OCI-LY3 (cell line): ENCODE data around the gene ANKK1.

ENCODE experiments used
- H2AFZ ChIP-seq: fragments of 200-600, 300-600 bp; shearing (Covaris generic); 2 replicates; pipeline ENCODE4 v1.6.0; 2014; ENCODE audit warnings: antibody characterized with exemption, low read depth, low read length
- H3K27ac ChIP-seq: fragments of 200-600, 300-600 bp; sonication (generic); 2 replicates; pipeline ENCODE4 v1.5.1; 2014; ENCODE audit warnings: mild to moderate bottlenecking, low read length, moderate library complexity, mixed read lengths
- H3K27me3 ChIP-seq: fragments of 200-600, 300-600 bp; sonication (generic); 2 replicates; pipeline ENCODE4 v1.6.1; 2014; ENCODE audit warnings: low read depth, low read length, mixed read lengths
- H3K36me3 ChIP-seq: fragments of 200-600, 300-600 bp; sonication (generic); replicated peaks from 2 replicates; pipeline ENCODE3; 2014; ENCODE audit warnings: low read depth, low read length, mixed read lengths
- H3K4me1 ChIP-seq: fragments of 300-600, 200-600 bp; sonication (generic); 2 replicates; pipeline ENCODE4 v1.6.1; 2014; ENCODE audit warnings: low read length, mixed read lengths
- H3K4me2 ChIP-seq: fragments of 200-600, 300-600 bp; sonication (generic); 2 replicates; pipeline ENCODE4 v1.6.1; 2014; ENCODE audit warnings: low read length, mixed read lengths
- H3K4me3 ChIP-seq: fragments of 300-600, 200-600 bp; sonication (generic); 2 replicates; pipeline ENCODE4 v1.5.1; 2014; ENCODE audit warnings: antibody characterized with exemption, mild to moderate bottlenecking, low read length, moderate library complexity
- H3K79me2 ChIP-seq: fragments of 300-600, 200-600 bp; shearing (Covaris generic); 2 replicates; pipeline ENCODE4 v1.6.1; 2014; ENCODE audit warnings: mild to moderate bottlenecking, low read length, mixed read lengths
- H3K9ac ChIP-seq: fragments of 300-600, 200-600 bp; shearing (Covaris generic); 2 replicates; pipeline ENCODE4 v1.6.0; 2014; ENCODE audit warnings: mild to moderate bottlenecking, low read length, moderate library complexity
- H3K9me3 ChIP-seq: fragments of 200-600, 300-600 bp; shearing (Covaris generic); 2 replicates; pipeline ENCODE4 v1.6.1; 2014; ENCODE audit warnings: low read length, mixed read lengths; ENCODE audit not compliant: insufficient read depth
- H4K20me1 ChIP-seq: fragments of 200-600, 300-600 bp; sonication (generic); 2 replicates; pipeline ENCODE4 v1.6.1; 2016; ENCODE audit warnings: low read length, mixed read lengths; ENCODE audit not compliant: insufficient read depth
- EZH2phosphoT487 ChIP-seq: fragments of 200-600 bp; shearing (Covaris generic); IDR thresholded peaks from 2 replicates; pipeline ENCODE4 v1.6.1; 2018; ENCODE audit warnings: antibody characterized with exemption, mixed run types, low read depth
- TF ChIP-seq, protein P1 (sequence below): fragments of 200-600, 300-600 bp; sonication (generic); IDR thresholded peaks from 2 replicates; pipeline ENCODE4 v1.5.1; 2014; ENCODE audit warnings: antibody characterized with exemption, low read length, low read depth

ANKK1 gene

DNA sequence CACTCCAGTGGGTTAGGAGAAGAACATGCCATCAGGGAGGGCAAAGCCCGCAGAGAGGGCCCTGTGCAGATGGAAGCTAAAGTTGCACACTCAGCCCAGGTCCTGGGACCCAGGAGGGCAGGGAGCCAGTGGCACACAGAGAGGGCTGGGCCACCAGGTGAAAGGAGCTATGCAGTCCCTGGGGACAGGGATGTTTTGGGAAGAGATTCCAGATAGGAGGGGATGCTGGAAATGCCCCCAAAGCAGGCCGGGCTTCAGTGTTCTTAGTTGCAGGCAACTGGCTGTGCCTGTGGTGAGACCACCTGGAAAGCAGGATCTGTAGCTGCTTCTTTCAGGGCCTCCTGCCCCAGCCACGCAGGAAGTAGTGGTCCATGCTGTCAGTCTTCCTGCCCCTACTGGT, 19.6 kb downstream of the ANKK1 start:
- no peak overlapping the region for H3K4me3 ChIP-seq

DNA sequence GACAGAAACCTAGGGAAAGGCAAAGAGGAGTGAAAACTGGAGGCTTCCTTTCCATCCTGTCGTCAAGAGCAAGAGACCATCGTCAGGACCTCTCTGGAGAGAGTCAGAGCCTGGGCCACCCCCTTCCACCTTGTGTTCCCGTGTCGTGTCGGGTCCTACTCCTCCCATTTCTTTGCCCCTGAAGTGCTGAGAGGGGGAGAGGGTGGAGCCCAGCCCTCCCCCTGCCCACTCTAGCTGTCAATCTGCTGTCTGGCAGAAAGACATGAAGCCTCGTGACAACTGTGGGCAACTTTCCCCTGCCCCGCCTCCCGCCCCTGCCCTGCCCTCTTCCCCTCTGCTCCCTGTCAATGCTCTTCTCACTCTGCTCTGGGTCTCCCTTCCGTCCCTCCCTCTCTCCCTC, 20.6 kb downstream of the ANKK1 start:
- Histone ChIP-seq H3K27ac (no peak overlapping the region), H3K79me2 (no peaks in the 10 kb centered on the region), H3K36me3 (no peaks in the 10 kb centered on the region), H3K4me3 (no peak overlapping the region), H3K9ac (no peak overlapping the region), H3K4me2 (no peak overlapping the region), H3K4me1 (no peaks in the 10 kb centered on the region), H3K27me3 (0 out of 2 replicates have a peak, but pooled peaks cover 8% of the 10 kb centered on the region), H4K20me1 (no peaks in the 10 kb centered on the region), H3K9me3 (no peaks in the 10 kb centered on the region), H2AFZ (no peak overlapping the region)
- TF ChIP-seq, protein P1, sequence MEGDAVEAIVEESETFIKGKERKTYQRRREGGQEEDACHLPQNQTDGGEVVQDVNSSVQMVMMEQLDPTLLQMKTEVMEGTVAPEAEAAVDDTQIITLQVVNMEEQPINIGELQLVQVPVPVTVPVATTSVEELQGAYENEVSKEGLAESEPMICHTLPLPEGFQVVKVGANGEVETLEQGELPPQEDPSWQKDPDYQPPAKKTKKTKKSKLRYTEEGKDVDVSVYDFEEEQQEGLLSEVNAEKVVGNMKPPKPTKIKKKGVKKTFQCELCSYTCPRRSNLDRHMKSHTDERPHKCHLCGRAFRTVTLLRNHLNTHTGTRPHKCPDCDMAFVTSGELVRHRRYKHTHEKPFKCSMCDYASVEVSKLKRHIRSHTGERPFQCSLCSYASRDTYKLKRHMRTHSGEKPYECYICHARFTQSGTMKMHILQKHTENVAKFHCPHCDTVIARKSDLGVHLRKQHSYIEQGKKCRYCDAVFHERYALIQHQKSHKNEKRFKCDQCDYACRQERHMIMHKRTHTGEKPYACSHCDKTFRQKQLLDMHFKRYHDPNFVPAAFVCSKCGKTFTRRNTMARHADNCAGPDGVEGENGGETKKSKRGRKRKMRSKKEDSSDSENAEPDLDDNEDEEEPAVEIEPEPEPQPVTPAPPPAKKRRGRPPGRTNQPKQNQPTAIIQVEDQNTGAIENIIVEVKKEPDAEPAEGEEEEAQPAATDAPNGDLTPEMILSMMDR: no peak
- no peak for TF ChIP-seq EZH2phosphoT487

More for the DNA sequence above, 19.6 kb downstream of the ANKK1 start:
- Histone ChIP-seq H3K36me3 (no peaks in the 10 kb centered on the region), H3K4me2 (no peak overlapping the region), H3K79me2 (no peaks in the 10 kb centered on the region), H3K4me1 (no peaks in the 10 kb centered on the region), H3K27ac (no peak overlapping the region), H3K9me3 (no peaks in the 10 kb centered on the region), H4K20me1 (no peaks in the 10 kb centered on the region), H3K9ac (no peak overlapping the region), H3K27me3 (0 out of 2 replicates have a peak, but pooled peaks cover 13% of the 10 kb centered on the region), H2AFZ (no peak overlapping the region)
- TF ChIP-seq, protein P1: no peak
- no peak for TF ChIP-seq EZH2phosphoT487

DNA sequence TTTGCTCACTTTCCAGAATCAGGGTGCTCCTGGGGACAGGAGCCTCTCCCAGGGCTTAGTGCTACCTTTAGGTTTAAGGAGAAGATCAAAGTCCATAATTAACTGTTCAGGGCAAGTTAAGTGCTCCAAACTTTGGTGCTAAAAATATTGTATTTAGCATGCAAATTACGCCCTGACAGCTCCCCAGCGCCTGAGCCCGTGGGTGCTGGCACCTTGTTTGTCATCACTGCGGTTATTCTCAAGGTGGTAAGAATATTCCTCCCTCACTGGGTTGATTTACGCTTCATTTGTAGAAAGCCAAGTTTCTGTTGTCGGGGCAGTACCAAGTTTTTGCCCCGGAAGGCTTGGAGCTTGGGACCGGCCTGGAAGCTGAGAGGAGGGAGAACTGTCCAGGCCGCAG, 21.3 kb downstream of the ANKK1 start:
- Histone ChIP-seq H4K20me1 (no peaks in the 10 kb centered on the region), H3K4me3 (no peak overlapping the region), H3K27ac (no peak overlapping the region), H3K9me3 (no peaks in the 10 kb centered on the region), H3K27me3 (0 out of 2 replicates have a peak, but pooled peaks cover 8% of the 10 kb centered on the region), H3K4me1 (no peaks in the 10 kb centered on the region), H3K9ac (no peak overlapping the region), H3K4me2 (no peak overlapping the region), H2AFZ (no peak overlapping the region), H3K36me3 (no peaks in the 10 kb centered on the region), H3K79me2 (no peaks in the 10 kb centered on the region)
- no peak for TF ChIP-seq EZH2phosphoT487
- TF ChIP-seq, protein P1: no peak

DNA sequence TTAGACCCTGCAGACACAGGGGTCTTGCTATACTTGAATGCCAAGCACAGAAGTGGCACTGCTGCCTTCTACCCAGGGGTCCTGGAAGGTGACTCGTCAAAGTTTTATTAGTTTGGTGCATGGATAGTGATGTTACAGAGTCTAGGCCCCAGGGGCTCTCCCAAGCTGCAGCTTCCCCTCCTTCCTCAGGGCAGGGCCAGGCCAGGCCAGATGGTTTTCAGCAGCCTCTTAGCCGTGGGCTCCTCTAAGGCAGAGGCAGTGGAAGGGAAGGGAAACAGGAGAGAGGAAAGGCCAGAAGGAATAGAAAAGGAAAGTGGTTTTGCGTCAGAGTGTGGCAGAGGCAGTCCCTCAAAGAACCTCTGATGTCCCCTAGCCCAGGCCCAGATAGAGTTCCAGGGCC, 21.9 kb downstream of the ANKK1 start:
- Histone ChIP-seq H2AFZ (no peak overlapping the region), H3K79me2 (no peaks in the 10 kb centered on the region), H3K27ac (no peak overlapping the region), H3K4me1 (no peaks in the 10 kb centered on the region), H3K9me3 (no peaks in the 10 kb centered on the region), H3K9ac (no peak overlapping the region), H3K27me3 (0 out of 2 replicates have a peak, but pooled peaks cover 8% of the 10 kb centered on the region), H3K4me2 (no peak overlapping the region), H4K20me1 (no peaks in the 10 kb centered on the region), H3K36me3 (no peaks in the 10 kb centered on the region), H3K4me3 (no peak overlapping the region)
- TF ChIP-seq EZH2phosphoT487: no peak
- TF ChIP-seq, protein P1: no peak
